GM21576 (cell line): ENCODE data around the gene DAAM1.
A peak's percentile ranks its signal among the peaks of the same experiment; 100 is the strongest.

Source experiments
- ATAC-seq: cut with Tn5 transposase; IDR thresholded peaks from one replicate; pipeline ENCODE4 v1.9.1; 2021; ENCODE audit warnings: mild to moderate bottlenecking, moderate library complexity; ENCODE audit not compliant: unreplicated experiment

Gene DAAM1

GRCh38 chr14:59336098-59336497 is 147.6 kb downstream of the DAAM1 start:
- no peak for ATAC-seq

- ATAC-seq, result no peak
Measured at GRCh38 chr14:59336706-59337105, 148.2 kb downstream of the DAAM1 start.

GRCh38 chr14:59337141-59337611 is 148.7 kb downstream of the DAAM1 start:
- no peak for ATAC-seq

- ATAC-seq, result no peak
Measured at GRCh38 chr14:59338761-59339160, 150.3 kb downstream of the DAAM1 start.

- ATAC-seq, result no peak
Measured at GRCh38 chr14:59339524-59340330, 151.3 kb downstream of the DAAM1 start.

GRCh38 chr14:59341858-59342477 is 153.5 kb downstream of the DAAM1 start:
- no peak for ATAC-seq

GRCh38 chr14:59342516-59343484 is 154.3 kb downstream of the DAAM1 start:
- ATAC-seq, result no peak

GRCh38 chr14:59343585-59343984 is 155.1 kb downstream of the DAAM1 start:
- ATAC-seq, result no peak

- no peak for ATAC-seq
Measured at GRCh38 chr14:59344016-59344415, 155.5 kb downstream of the DAAM1 start.

GRCh38 chr14:59344691-59345455 is 156.4 kb downstream of the DAAM1 start:
- no peak for ATAC-seq

GRCh38 chr14:59346329-59346728 is 157.9 kb downstream of the DAAM1 start:
- ATAC-seq, result no peak

- no peak for ATAC-seq
Measured at GRCh38 chr14:59346796-59347510, 158.5 kb downstream of the DAAM1 start.

- ATAC-seq, result no peak
Measured at GRCh38 chr14:59347511-59347900, 159.0 kb downstream of the DAAM1 start.

GRCh38 chr14:59347915-59348314 is 159.4 kb downstream of the DAAM1 start:
- ATAC-seq, result no peak

GRCh38 chr14:59349258-59349701 is 160.8 kb downstream of the DAAM1 start:
- ATAC-seq, result no peak

GRCh38 chr14:59352961-59353360 is 164.5 kb downstream of the DAAM1 start:
- no peak for ATAC-seq

- ATAC-seq, result no peak
Measured at GRCh38 chr14:59354666-59355065, 166.2 kb downstream of the DAAM1 start.

- ATAC-seq, result no peak
Measured at GRCh38 chr14:59355091-59355490, 166.6 kb downstream of the DAAM1 start.

GRCh38 chr14:59356312-59356711 is 167.8 kb downstream of the DAAM1 start:
- ATAC-seq, result no peak

- peak; percentile 65 for ATAC-seq
Measured at GRCh38 chr14:59356767-59357166, 168.3 kb downstream of the DAAM1 start.
